Fibroblast of gingiva (primary cell): ENCODE results near the gene HCK.

Experiments used
- DNase-seq: peaks from one replicate; pipeline ENCODE4 v3.0.0-alpha.2; 2011; ENCODE audit warnings: low read depth

Gene HCK

GRCh38 chr20:32052090-32052777 lies at the start of gene HCK:
HCK (plus strand) TSS chr20:32052242.
- no peak for DNase-seq

DNA sequence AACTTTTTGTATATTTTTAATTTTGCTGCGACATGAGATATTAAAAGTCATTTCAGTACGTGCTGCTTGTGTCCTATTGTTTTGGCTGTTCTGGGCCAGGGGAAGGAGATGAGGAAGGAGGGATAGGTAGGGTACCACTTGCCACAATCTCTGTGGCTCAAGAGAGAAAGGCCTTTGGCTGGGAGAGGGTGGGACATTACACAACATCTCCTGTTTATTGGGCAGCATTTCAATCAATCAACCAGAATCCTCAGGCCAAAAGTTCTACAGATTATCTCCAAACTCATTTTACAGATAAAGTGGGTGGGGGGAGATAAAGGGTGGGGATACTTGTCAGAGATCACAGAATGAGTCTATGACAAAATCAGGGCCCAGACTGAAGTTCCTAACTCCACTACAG lies 48.7 kb upstream of the HCK start:
- DNase-seq = no peak

DNA sequence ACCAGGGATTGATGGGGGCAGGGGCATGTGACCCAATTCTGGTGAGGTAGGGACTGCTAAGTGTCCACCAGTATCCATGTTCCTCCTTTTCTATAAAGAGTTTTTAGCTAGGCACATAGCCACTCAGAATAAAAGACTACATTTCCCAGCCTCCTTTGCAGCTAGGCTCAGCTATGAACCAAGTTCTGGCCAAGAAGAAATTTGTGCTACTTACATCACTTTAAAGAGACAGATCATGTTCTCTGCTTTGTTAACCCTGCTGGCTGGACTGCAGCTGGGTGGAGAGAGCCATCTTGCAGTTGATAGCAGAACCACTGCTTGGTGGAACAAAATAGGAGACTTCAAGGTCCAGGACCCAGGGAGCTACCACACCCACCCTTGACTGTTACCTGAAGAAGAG lies 47.1 kb upstream of the HCK start:
- DNase-seq = peak; percentile 31

GRCh38 chr20:32006053-32006452 lies 46.0 kb upstream of the HCK start:
- no peak for DNase-seq

GRCh38 chr20:32006841-32007786 lies 44.9 kb upstream of the HCK start:
- DNase-seq = no peak

- DNase-seq = no peak
These were observed 44.0 kb upstream of the HCK start for GRCh38 chr20:32007787-32008616.

- no peak for DNase-seq
These were observed 42.5 kb upstream of the HCK start for GRCh38 chr20:32009564-32009963.

- no peak for DNase-seq
These were observed 41.9 kb upstream of the HCK start, which contains the start of gene CCM2L for GRCh38 chr20:32010101-32010500. CCM2L (plus strand) TSS chr20:32010438; CDS start chr20:32010455, 17 bp downstream.

DNA sequence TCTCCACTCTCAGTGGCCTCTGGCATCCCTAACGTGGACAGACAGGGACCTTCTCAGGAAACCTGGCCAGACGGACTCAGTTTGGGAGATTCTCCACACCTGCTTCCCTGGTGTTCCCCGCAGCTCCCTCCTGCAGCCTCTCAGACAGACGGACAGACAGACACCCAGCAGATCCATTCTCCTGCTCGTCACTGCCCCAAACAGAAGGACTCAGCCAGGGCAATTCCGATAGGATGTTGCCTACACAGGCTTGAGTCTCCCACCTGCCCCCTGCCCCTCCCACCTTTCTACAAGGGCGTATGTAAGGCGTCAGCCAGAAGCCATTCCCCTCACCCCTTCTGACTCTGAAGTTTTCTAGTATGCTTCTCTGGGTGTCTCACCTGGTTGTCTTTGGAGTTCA lies 41.4 kb upstream of the HCK start:
- DNase-seq = no peak

- no peak for DNase-seq
These were observed 39.8 kb upstream of the HCK start for GRCh38 chr20:32012159-32012688.

GRCh38 chr20:32013326-32013725 lies 38.7 kb upstream of the HCK start:
- DNase-seq = no peak

DNA sequence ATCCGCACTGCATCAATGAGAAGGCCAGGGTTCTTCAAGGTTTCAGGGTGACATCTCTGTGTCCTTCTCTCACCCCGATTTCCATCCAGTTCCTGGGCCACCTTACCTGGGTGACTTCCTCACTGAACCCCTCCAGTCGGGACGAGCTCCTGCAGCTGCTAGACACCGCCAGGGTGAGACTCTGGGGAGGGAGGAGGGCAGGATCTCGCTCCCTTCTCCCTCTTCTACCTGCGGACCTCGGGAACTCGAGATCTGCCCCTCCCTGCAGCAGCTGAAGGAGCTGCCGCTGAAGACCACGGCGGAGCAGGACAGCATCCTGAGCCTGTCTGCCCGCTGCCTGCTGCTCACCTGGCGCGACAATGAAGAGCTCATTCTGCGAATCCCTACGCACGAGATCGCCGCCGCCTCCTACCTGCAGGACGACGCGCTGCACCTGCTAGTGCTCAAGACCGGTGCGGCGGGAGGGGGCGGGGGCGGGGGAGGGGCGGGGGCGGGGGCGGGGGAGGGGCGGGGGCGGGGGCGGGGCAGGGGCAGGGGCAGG lies 34.3 kb upstream of the HCK start:
- DNase-seq = no peak

DNA sequence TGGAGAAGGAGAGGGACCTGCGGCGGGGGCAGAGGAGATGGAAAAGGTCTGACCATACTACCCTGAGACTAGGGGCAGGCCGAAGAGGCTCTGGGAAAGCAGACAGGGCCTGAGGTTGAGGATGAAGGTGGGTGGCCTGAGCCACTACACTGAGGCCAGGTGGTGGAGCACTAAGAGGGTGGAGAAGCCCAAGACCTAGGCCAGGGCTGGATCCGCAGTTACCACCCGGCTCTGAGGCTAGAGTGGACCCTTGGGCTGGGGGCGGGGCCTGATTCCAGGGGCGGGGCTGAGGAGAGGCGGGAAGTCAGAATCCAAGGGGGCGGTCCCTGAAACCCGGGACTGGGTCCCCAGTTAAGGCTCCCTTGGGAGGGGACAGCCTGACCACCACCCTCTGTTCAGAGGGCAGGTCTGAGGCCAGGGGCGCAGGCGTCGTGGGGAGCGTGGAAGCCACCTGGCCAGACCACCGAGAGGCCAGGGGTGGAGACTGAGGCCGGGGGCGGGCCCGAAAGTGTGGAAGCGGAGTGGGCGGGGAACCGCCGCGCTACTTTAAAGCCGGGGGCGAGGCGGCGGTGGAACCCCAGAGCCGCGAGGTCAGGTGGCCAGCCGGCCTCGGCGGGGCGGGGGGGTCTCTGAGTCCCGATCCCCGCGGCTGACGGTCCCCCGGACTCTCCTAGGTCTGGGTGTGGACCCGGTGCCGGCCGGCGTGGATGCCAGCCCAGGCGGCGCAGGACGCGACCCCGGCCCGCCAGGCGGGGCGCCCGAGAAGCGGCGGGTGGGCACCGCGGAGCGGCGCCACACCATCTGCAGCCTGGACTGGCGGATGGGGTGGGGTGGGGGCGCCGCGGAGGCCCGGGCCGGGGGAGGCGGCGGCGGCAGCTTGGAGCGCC lies 33.5 kb upstream of the HCK start:
- DNase-seq = no peak

GRCh38 chr20:32019156-32019510 lies 32.9 kb upstream of the HCK start:
- DNase-seq = no peak

DNA sequence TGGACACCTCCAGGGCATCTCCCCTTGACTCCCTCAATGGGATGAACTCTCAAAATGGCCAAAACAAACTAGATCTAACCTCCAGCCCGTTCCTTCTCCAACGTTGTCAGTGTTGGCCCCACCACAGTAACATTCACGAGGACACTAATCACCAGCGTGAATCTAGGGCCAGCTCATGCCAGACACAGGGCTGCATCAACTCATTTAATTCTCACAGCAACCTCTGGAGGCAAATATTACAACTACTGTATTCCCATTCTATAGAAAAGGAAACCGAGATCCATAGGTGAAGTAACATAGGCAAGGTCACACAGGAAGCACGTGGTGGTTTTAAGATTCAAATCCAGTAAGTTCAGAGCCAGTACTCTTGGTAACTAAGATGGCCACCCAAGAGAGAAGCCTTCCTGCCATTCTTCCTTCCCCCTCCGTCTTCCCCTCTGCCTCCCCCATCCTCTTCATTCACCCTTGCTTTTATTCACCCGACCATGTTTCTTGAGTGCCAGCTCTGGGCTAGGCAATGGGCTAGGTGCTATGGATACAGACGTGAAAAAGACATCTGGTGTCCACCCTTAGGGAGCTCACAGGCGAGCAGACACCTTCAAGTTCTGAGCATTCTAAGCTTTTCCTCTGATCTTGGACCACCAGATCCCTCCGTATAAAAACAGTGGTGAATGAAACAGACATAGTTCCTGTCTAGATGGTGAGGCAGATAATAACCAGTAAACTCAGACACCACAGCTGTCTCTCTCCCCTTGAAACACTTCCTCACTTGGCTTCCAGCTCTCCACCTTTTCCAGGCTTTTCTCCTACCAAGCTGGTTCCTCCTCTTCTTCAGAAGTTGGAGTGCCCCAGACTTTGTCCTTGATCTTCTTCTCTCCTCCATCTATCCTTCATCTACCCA lies 32.2 kb upstream of the HCK start:
- DNase-seq = no peak

DNA sequence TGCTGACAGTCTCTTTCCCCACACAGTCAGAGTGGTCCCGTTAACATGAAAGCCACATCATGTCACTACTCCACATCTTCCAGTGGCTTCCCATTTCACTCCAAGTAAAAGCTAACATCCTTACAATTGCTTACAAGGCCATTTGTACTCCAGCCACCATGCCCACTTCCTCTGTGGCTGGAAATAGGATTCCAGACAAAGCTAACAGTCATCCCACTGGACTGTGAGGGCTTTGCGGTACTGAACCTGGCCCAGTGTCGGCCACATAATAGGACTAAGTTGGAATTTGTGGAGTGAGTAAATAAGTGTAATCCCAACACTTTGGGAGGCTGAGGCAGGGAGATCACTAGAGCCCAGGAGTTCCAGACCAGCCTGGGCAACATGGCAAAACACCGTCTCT lies 31.0 kb upstream of the HCK start:
- DNase-seq = no peak

- DNase-seq = no peak
These were observed 27.3 kb upstream of the HCK start for GRCh38 chr20:32024683-32025295.

DNA sequence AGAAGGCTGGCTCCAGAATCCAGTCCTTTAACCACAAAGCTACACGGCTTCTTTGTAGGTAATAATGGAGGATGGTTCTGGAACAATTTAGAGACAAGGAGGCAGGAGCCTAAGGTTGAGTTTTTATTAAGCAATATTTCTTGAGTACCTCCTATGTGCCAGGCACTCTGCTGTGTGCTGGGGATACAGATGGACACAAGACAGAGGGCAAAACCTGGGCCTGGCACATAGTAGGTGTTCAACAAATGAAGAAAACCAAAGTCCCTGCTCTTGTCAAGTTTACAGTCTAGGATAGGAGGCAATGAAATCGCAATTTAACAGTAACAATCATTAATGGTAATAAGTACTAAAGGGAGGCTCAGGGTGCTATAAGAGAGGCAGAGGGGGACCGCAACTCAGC lies 24.4 kb upstream of the HCK start:
- no peak for DNase-seq

- no peak for DNase-seq
These were observed 23.2 kb upstream of the HCK start for GRCh38 chr20:32028647-32029372.
